ENCODE measurements around the gene ARSB. TPM values are rescaled to one million over a fixed set of nuclear protein-coding genes. Genes with fewer than 3 reads are reported as not detected.

ARSB gene
- total and polyA plus RNA-seq, 2 donors (not counting 1 experiment from before 2014, with no cell fraction given) = 4.6 to 9.8 TPM

DNA sequence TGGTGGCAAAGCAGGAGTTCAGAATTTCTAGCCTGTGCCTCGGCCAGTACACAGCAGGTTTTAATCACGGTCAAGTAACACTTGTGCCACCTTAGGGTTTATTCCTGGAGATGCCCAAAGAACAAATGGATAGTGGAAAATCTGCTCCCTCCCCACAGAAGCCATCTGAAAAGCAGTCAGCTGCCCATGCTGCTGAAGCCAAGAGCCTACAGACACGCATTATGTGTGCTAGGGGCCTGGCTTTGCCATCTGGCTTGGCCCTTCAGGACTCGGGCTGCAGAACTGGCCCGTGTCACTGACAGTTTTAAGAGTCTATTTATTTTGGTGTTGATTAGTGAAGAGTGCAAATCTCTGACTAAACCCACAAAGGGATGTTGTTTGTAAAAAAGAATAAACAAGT lies 11.1 kb downstream of the ARSB start:
- Histone ChIP-seq H3K4me2 (replicated peaks; ENCODE audit: low read depth, low read length, poor library complexity, severe bottlenecking) (no peak overlapping the region), H3K4me1 (ENCODE audit: control insufficient read depth in 2 of 2, insufficient read depth in 2 of 2, low read length in 2 of 2) (peaks cover 6 to 8% of the 10 kb centered on the region in 2 donors), H3K79me2 (ENCODE audit: control insufficient read depth, insufficient read depth, low read length) (peaks cover 55% of the 10 kb centered on the region), H3K4me3 (ENCODE audit: control extremely low read depth in 1 of 5, extremely low read depth in 1 of 5, insufficient read depth in 1 of 5, low read depth in 2 of 5, low read length in 4 of 5) (no peak overlapping the region), H3K36me3 (replicated peaks in 1 of 2; ENCODE audit: control extremely low read depth in 1 of 2, control insufficient read depth in 1 of 2, extremely low read depth in 1 of 2, insufficient read depth in 2 of 2, low read length in 1 of 2) (no peaks in the 10 kb centered on the region), H3K9me3 (ENCODE audit: control extremely low read depth in 1 of 3, control insufficient read depth in 2 of 3, insufficient read depth in 1 of 3, low read length in 2 of 3) (peaks cover 0 to 4% (median 0%) of the 10 kb centered on the region in 3 donors), H4K20me1 (ENCODE audit: control insufficient read depth, insufficient read depth, low read length, poor library complexity, severe bottlenecking) (peaks cover 5% of the 10 kb centered on the region), H2AFZ (ENCODE audit: insufficient read depth, low read depth, low read length, poor library complexity, severe bottlenecking) (no peak overlapping the region), H3K27ac (ENCODE audit: low read length in 2 of 2) (no peak overlapping the region), H3K9ac (ENCODE audit: low read length) (no peak overlapping the region), H3K27me3 (replicated peaks in 1 of 4; ENCODE audit: control extremely low read depth in 1 of 4, control insufficient read depth in 3 of 4, insufficient read depth in 4 of 4, low read length in 3 of 4) (no peaks in the 10 kb centered on the region)
- Mint-ChIP-seq H3K27me3 (no peaks in the 10 kb centered on the region), H3K4me3 (no peak overlapping the region), H3K27ac (no peak overlapping the region), H3K4me1 (peaks cover 21% of the 10 kb centered on the region), H3K9me3 (ENCODE audit: insufficient read depth) (peaks cover 3% of the 10 kb centered on the region)
- intact Hi-C loops (cut with micrococcal nuclease) = no loop called here
- TF ChIP-seq CTCF (IDR thresholded peaks at IDR 0.05) (no peak), EZH2 (IDR thresholded peaks at IDR 0.05; ENCODE audit: borderline replicate concordance, insufficient read depth, low read depth, low read length, poor library complexity, severe bottlenecking) (no peak)
- ATAC-seq (ENCODE audit: low read depth) = no peak
- ChIA-PET CTCF (interaction anchor here (1.1 to 2.2 kb wide), 3 partner anchors 10 to 506 kb away, joined by 3 to 5 read pairs (median 4); no protein-coding TSS in a partner anchor), POLR2A (no interaction called here)
- 94% methylated on average over 3 of the region's 5 CpGs for WGBS (ENCODE audit: insufficient coverage)
- DNase-seq = no peak

GRCh38 chr5:78972654-78973428 lies 12.3 kb downstream of the ARSB start:
- Histone ChIP-seq H2AFZ (ENCODE audit: insufficient read depth, low read depth, low read length, poor library complexity, severe bottlenecking) (no peak overlapping the region), H3K36me3 (replicated peaks in 1 of 2; ENCODE audit: control extremely low read depth in 1 of 2, control insufficient read depth in 1 of 2, extremely low read depth in 1 of 2, insufficient read depth in 2 of 2, low read length in 1 of 2) (no peaks in the 10 kb centered on the region), H4K20me1 (ENCODE audit: control insufficient read depth, insufficient read depth, low read length, poor library complexity, severe bottlenecking) (peaks cover 5% of the 10 kb centered on the region), H3K4me3 (ENCODE audit: control extremely low read depth in 1 of 5, extremely low read depth in 1 of 5, insufficient read depth in 1 of 5, low read depth in 2 of 5, low read length in 4 of 5) (no peak overlapping the region), H3K9me3 (ENCODE audit: control extremely low read depth in 1 of 3, control insufficient read depth in 2 of 3, insufficient read depth in 1 of 3, low read length in 2 of 3) (peaks cover 0 to 4% (median 0%) of the 10 kb centered on the region in 3 donors), H3K27ac (ENCODE audit: low read length in 2 of 2) (no peak overlapping the region), H3K9ac (ENCODE audit: low read length) (no peak overlapping the region), H3K27me3 (replicated peaks in 1 of 4; ENCODE audit: control extremely low read depth in 1 of 4, control insufficient read depth in 3 of 4, insufficient read depth in 4 of 4, low read length in 3 of 4) (no peaks in the 10 kb centered on the region), H3K4me1 (ENCODE audit: control insufficient read depth in 2 of 2, insufficient read depth in 2 of 2, low read length in 2 of 2) (peaks cover 6 to 8% of the 10 kb centered on the region in 2 donors), H3K79me2 (ENCODE audit: control insufficient read depth, insufficient read depth, low read length) (peaks cover 46% of the 10 kb centered on the region), H3K4me2 (replicated peaks; ENCODE audit: low read depth, low read length, poor library complexity, severe bottlenecking) (no peak overlapping the region)
- Mint-ChIP-seq H3K4me3 (no peak overlapping the region), H3K9me3 (ENCODE audit: insufficient read depth) (peaks cover 3% of the 10 kb centered on the region), H3K27me3 (no peaks in the 10 kb centered on the region), H3K27ac (no peak overlapping the region), H3K4me1 (peaks cover 18% of the 10 kb centered on the region)
- DNase-seq = no peak
- ChIA-PET CTCF (interaction anchor here (1.9 to 2.2 kb wide), 2 partner anchors 11 to 505 kb away, joined by 4 to 5 read pairs; no protein-coding TSS in a partner anchor), POLR2A (interaction anchor here (0.5 kb wide), 1 partner anchor 59 kb away, joined by 3 read pairs; no protein-coding TSS in a partner anchor)
- TF ChIP-seq EZH2 (IDR thresholded peaks at IDR 0.05; ENCODE audit: borderline replicate concordance, insufficient read depth, low read depth, low read length, poor library complexity, severe bottlenecking) (no peak), CTCF (IDR thresholded peaks at IDR 0.05) (no peak)
- intact Hi-C loops (cut with micrococcal nuclease) = no loop called here
- no peak for ATAC-seq (ENCODE audit: low read depth)
- WGBS (ENCODE audit: insufficient coverage) = no CpG with 5 or more reads among the region's 7 CpGs
